KOPT-K1 (cell line): Measurements from ENCODE around the gene GSTM2.
A peak's percentile ranks its signal among the peaks of the same experiment; 100 is the strongest.

Experiments used
- H3K27ac ChIP-seq: fragments of 200-600 bp; sonication (generic); 2 replicates; pipeline ENCODE4 v1.5.1; 2016; ENCODE audit warnings: antibody characterized with exemption, mild to moderate bottlenecking, low read depth, low read length; ENCODE audit not compliant: poor library complexity, severe bottlenecking
- H3K36me3 ChIP-seq: fragments of 200-600 bp; sonication (generic); 2 replicates; pipeline ENCODE4 v1.5.1; 2017; ENCODE audit warnings: antibody characterized with exemption, mild to moderate bottlenecking, low read length, moderate library complexity; ENCODE audit not compliant: insufficient read depth
- H3K9me3 ChIP-seq: fragments of 200-600 bp; sonication (generic); 2 replicates; pipeline ENCODE4 v1.5.1; 2017; ENCODE audit warnings: antibody characterized with exemption, low read length, mild to moderate bottlenecking; ENCODE audit not compliant: insufficient read depth, poor library complexity, severe bottlenecking

The GSTM2 gene

GRCh38 chr1:109667452-109668122 lies at the start of gene GSTM2:
Gene GSTM2, plus strand, starts transcription at chr1:109668057. Its CDS starts 59 bp downstream, at chr1:109668116.
- Histone ChIP-seq H3K36me3 (no peaks in the 10 kb centered on the region), H3K27ac (no peak within 1 kb of the TSS), H3K9me3 (no peaks in the 10 kb centered on the region)

- Histone ChIP-seq H3K9me3 (no peaks in the 10 kb centered on the region), H3K27ac (peak overlapping the region; percentile 93), H3K36me3 (no peaks in the 10 kb centered on the region)
These were observed 48.9 kb upstream of the GSTM2 start for GRCh38 chr1:109618661-109619575.

- Histone ChIP-seq H3K9me3 (no peaks in the 10 kb centered on the region), H3K36me3 (no peaks in the 10 kb centered on the region), H3K27ac (peak within 1 kb of the TSS; percentile 93)
These were observed 48.1 kb upstream of the GSTM2 start, which contains the start of the genes AMPD2 and GNAT2 for GRCh38 chr1:109619576-109620400. Gene AMPD2, plus strand, starts transcription at chr1:109619837. Its CDS starts 1,339 bp downstream, at chr1:109621176. Gene GNAT2, minus strand, starts transcription at chr1:109619616. Its CDS starts 6,746 bp downstream, at chr1:109612870.

DNA sequence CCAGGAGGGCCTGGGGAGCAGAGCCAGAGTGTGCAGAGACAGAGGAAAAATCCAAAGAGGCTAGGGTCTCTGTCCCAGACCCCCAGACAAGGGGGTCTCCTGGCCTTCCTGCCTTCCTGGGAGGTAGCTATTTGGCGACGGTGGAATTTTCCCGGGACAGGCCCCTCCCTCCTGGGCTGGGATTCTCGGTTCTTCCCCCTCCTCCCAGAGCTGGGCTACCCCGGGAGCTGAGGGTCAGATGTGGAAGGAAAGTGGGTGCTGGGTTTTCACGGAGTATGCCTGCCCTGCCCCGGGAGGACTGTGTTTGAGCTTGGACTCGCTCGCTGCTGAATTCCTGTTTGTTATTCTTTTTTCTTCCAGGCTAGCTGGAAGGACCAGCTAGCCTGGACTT lies 47.5 kb upstream of the GSTM2 start:
- Histone ChIP-seq H3K36me3 (peaks cover 2% of the 10 kb centered on the region; the same call in 1 of the 2 replicates), H3K27ac (peak overlapping the region; percentile 93)

GRCh38 chr1:109620841-109621286 lies 47.0 kb upstream of the GSTM2 start:
- no peaks in the 10 kb centered on the region for H3K9me3 ChIP-seq
- H3K36me3 ChIP-seq = peaks cover 7% of the 10 kb centered on the region; the same call in 1 of the 2 replicates
- peak overlapping the region; percentile 93 for H3K27ac ChIP-seq

More for the DNA sequence above, 47.5 kb upstream of the GSTM2 start:
- H3K9me3 ChIP-seq = no peaks in the 10 kb centered on the region

- H3K9me3 ChIP-seq = no peaks in the 10 kb centered on the region
- peaks cover 13% of the 10 kb centered on the region; the same call in 1 of the 2 replicates for H3K36me3 ChIP-seq
- H3K27ac ChIP-seq = peak overlapping the region; percentile 93
These were observed 46.3 kb upstream of the GSTM2 start for GRCh38 chr1:109621379-109622136.

- peaks cover 21% of the 10 kb centered on the region for H3K36me3 ChIP-seq
- peak overlapping the region; percentile 93 for H3K27ac ChIP-seq
- H3K9me3 ChIP-seq = no peaks in the 10 kb centered on the region
These were observed 45.5 kb upstream of the GSTM2 start for GRCh38 chr1:109622137-109622892.

DNA sequence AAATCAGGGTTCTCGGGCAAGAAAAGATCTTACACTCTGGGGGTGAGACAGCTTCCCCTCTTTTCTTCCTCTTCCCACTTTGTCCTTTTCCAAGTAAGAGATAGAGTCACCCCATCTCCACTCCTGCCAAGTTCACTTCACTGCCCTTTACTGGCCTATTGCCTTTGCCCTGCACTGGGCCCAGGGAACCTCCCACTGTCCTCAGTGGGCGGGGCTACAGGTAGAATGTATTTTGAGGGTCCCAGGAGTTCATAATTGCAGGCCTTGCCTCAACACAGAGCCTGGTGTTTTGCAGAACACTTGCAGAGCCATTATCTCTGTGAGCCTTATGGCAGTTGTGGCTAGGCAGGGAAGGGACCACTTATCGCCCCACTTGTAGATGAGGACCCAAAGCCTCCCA lies 45.0 kb upstream of the GSTM2 start:
- Histone ChIP-seq H3K9me3 (no peaks in the 10 kb centered on the region), H3K36me3 (peaks cover 27% of the 10 kb centered on the region), H3K27ac (peak overlapping the region; percentile 93)

DNA sequence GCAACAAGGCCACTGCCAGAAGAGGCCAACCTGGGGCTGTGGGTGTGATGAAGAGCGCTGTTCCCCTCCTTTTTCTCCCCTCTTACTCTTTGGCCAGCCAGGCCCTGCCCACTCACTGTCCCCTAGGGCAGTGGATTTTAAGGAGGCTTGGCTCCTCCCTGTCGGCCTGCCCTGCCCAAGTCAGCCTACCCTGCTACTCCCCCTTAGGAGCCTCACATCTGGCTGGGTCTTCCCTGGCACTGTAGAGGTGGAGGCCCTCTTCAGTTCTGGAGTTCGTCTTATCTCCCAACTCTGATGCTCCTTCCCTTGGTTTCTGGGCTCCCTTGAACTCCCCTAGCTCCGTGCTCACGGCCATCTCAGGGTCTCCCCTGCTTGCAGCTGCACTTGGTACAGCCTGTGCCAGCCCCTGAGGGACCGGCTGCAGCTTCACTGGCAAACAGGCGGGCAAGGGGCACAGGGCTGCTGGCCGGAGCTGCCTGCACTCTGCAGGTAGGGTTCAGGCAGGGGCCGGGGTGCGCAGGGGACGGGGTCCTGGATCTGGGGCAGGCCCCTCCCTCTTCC lies 44.2 kb upstream of the GSTM2 start:
- peaks cover 35% of the 10 kb centered on the region for H3K36me3 ChIP-seq
- H3K27ac ChIP-seq = peak overlapping the region; percentile 93
- H3K9me3 ChIP-seq = no peaks in the 10 kb centered on the region

- Histone ChIP-seq H3K27ac (peak overlapping the region; percentile 93), H3K36me3 (peaks cover 42% of the 10 kb centered on the region), H3K9me3 (no peaks in the 10 kb centered on the region)
These were observed 43.5 kb upstream of the GSTM2 start for GRCh38 chr1:109624201-109625010.

GRCh38 chr1:109625176-109625575 lies 42.7 kb upstream of the GSTM2 start:
- Histone ChIP-seq H3K36me3 (peaks cover 50% of the 10 kb centered on the region), H3K9me3 (no peaks in the 10 kb centered on the region), H3K27ac (peak overlapping the region; percentile 93)

GRCh38 chr1:109625601-109626560 lies 42.0 kb upstream of the GSTM2 start:
- H3K36me3 ChIP-seq = peaks cover 55% of the 10 kb centered on the region
- no peaks in the 10 kb centered on the region for H3K9me3 ChIP-seq
- no peak overlapping the region for H3K27ac ChIP-seq
